Measurements from ENCODE around the gene ZRANB1. TPM values are rescaled to one million over a fixed set of nuclear protein-coding genes. Genes with fewer than 3 reads are reported as not detected.
"Not testable (repeated sequence)": the region's sequence is repeated elsewhere in the genome, so short reads cannot be mapped to it uniquely, and the experiment has no call there.

The ZRANB1 gene
- total RNA-seq, 2 experiments from 2014 or later = 21.2 to 22.2 TPM

- POLR2A ChIA-PET = no interaction called here
- no peak overlapping the region for H3K27ac Mint-ChIP-seq
- CTCF ChIA-PET = no interaction called here
Observed at GRCh38 chr10:124912101-124912886, 29.6 kb upstream of the ZRANB1 start.

GRCh38 chr10:124913167-124913566, 28.8 kb upstream of the ZRANB1 start:
- Histone ChIP-seq H3K4me1 (ENCODE audit: insufficient read depth, low read length) (peaks cover 7% of the 10 kb centered on the region), H3K9me3 (ENCODE audit: control insufficient read depth in 1 of 2, insufficient read depth in 1 of 2, low read length in 2 of 2) (no peaks in the 10 kb centered on the region), H3K36me3 (ENCODE audit: insufficient read depth, low read length) (no peaks in the 10 kb centered on the region), H3K27me3 (ENCODE audit: control insufficient read depth in 1 of 2, insufficient read depth in 2 of 2, low read length in 2 of 2) (peaks cover 0 to 5% of the 10 kb centered on the region in 2 experiments), H3K4me3 (ENCODE audit: low read length) (no peak overlapping the region), H3K27ac (ENCODE audit: low read depth in 1 of 2, low read length in 2 of 2) (no peak overlapping the region)
- ATAC-seq (ENCODE audit: poor library complexity) (no peak), DNase-seq (no peak)
- Mint-ChIP-seq H3K27me3 (peaks cover 12% of the 10 kb centered on the region), H3K4me1 (ENCODE audit: low read depth) (peaks cover 16% of the 10 kb centered on the region), H3K36me3 (ENCODE audit: low read depth) (peaks cover 15% of the 10 kb centered on the region), H3K4me3 (no peak overlapping the region), H3K27ac (no peak overlapping the region), H3K9me3 (no peaks in the 10 kb centered on the region)
- no peak for TF ChIP-seq CTCF (IDR thresholded peaks at IDR 0.05)
- ChIA-PET POLR2A (no interaction called here), CTCF (no interaction called here)
- intact Hi-C loops (cut with DNase I, micrococcal nuclease) = loop anchor here (5.0 to 10.0 kb wide), 3 partner anchors 498 to 1758 kb away; partner anchors contain the start of genes BCCIP (in 1 of the 2), BUB3 (in 1 of the 2), OAT (in 1 of the 2) and UROS (in 1 of the 2)

More at GRCh38 chr10:124912101-124912886, 29.6 kb upstream of the ZRANB1 start:
- no peak overlapping the region for H3K4me3 Mint-ChIP-seq
- DNase-seq (peak in 1 of 14 experiments; percentile 17), ATAC-seq (ENCODE audit: poor library complexity) (no peak)
- H3K36me3 Mint-ChIP-seq (ENCODE audit: low read depth) = peaks cover 7% of the 10 kb centered on the region
- Histone ChIP-seq H3K27me3 (ENCODE audit: control insufficient read depth in 1 of 2, insufficient read depth in 2 of 2, low read length in 2 of 2) (peaks cover 4 to 5% of the 10 kb centered on the region in 2 experiments), H3K9me3 (ENCODE audit: control insufficient read depth in 1 of 2, insufficient read depth in 1 of 2, low read length in 2 of 2) (no peaks in the 10 kb centered on the region), H3K4me1 (ENCODE audit: insufficient read depth, low read length) (peaks cover 4% of the 10 kb centered on the region), H3K4me3 (ENCODE audit: low read length) (no peak overlapping the region), H3K27ac (ENCODE audit: low read depth in 1 of 2, low read length in 2 of 2) (no peak overlapping the region), H3K36me3 (ENCODE audit: insufficient read depth, low read length) (no peaks in the 10 kb centered on the region)
- TF ChIP-seq CTCF (IDR thresholded peaks at IDR 0.05) = no peak
- no peaks in the 10 kb centered on the region for H3K9me3 Mint-ChIP-seq
- intact Hi-C loops (cut with DNase I, micrococcal nuclease) = loop anchor here (5.0 to 10.0 kb wide), 3 partner anchors 497 to 1757 kb away; partner anchors contain the start of genes BCCIP (in 1 of the 2), BUB3 (in 1 of the 2), OAT (in 1 of the 2) and UROS (in 1 of the 2)
- H3K27me3 Mint-ChIP-seq = peaks cover 18% of the 10 kb centered on the region
- peaks cover 8% of the 10 kb centered on the region for H3K4me1 Mint-ChIP-seq (ENCODE audit: low read depth)

- Mint-ChIP-seq H3K27me3 (peaks cover 12% of the 10 kb centered on the region), H3K36me3 (ENCODE audit: low read depth) (peaks cover 15% of the 10 kb centered on the region), H3K4me1 (ENCODE audit: low read depth) (peaks cover 27% of the 10 kb centered on the region)
- H3K4me3 Mint-ChIP-seq; H3K4me3 ChIP-seq (ENCODE audit: low read length); H3K27ac ChIP-seq (ENCODE audit: low read depth in 1 of 2, low read length in 2 of 2); ATAC-seq (ENCODE audit: poor library complexity); H3K9me3 Mint-ChIP-seq; H3K27me3 ChIP-seq (ENCODE audit: control insufficient read depth in 1 of 2, insufficient read depth in 2 of 2, low read length in 2 of 2); POLR2A ChIA-PET; H3K27ac Mint-ChIP-seq; DNase-seq; H3K9me3 ChIP-seq (ENCODE audit: control insufficient read depth in 1 of 2, insufficient read depth in 1 of 2, low read length in 2 of 2); H3K36me3 ChIP-seq (ENCODE audit: insufficient read depth, low read length): not testable (repeated sequence)
- CTCF ChIA-PET = interaction anchor here (0.7 kb wide), 1 partner anchor 384 kb away, joined by 3 read pairs; no protein-coding TSS in a partner anchor
- H3K4me1 ChIP-seq (ENCODE audit: insufficient read depth, low read length) = peaks cover 11% of the 10 kb centered on the region
- intact Hi-C loops (cut with DNase I, micrococcal nuclease) = loop anchor here (5.0 to 10.0 kb wide), 3 partner anchors 500 to 1760 kb away; partner anchors contain the start of genes BCCIP (in 1 of the 2), BUB3 (in 1 of the 2), OAT (in 1 of the 2) and UROS (in 1 of the 2)
Observed at GRCh38 chr10:124914398-124914797, 27.5 kb upstream of the ZRANB1 start.
